GM21576 (cell line): Measurements from ENCODE around the gene ZNF367.

Source experiments
- ATAC-seq: cut with Tn5 transposase; IDR thresholded peaks from one replicate; pipeline ENCODE4 v1.9.1; 2021; ENCODE audit warnings: mild to moderate bottlenecking, moderate library complexity; ENCODE audit not compliant: unreplicated experiment

ZNF367 gene

DNA sequence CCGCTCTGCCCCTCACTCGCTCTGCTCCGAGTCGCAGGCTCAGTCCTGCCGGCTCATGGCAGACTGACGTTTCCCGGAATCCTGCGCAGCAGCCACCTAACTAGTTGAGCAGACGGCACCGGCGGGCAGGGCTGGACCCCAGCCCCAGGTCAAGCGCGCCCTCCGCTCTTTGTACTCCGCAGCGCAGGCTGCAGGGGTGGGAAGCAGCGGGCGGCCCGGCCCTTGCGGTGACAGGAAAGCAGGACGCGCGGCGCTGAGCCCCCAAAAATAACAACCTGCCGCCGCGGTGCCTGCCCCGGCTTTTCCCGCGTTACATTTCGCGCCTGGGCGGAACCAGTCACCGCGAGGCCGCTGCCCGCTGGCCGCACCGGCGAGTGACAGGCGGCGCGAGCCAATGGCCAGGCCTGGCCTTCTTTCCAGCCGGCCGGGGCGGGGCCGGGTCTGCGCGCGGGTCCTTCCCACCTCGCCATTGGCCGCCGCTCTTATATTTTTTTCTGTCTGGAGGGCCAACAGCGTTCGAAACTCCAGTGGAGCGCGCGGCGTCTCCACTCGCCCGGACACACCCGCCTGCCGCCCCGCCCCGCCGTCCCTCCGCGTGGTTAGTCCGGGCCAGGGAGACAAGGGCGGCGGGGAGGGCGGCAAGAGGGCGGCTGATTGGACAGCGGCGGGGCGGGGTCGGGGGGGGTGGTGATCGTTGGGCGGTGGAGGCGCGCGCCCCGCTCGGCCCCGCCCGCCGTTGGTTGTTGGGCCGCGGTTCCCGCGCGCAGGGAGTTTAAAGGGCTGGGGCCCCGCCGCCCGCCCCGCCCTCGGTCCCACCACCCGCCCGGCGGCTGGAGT, at the start of gene ZNF367:
TSS of gene ZNF367 (minus strand) at position 288 of the 837 bp plus-strand sequence. CDS start 338 bp downstream, outside the sequence.
- ATAC-seq = peak; percentile 58

DNA sequence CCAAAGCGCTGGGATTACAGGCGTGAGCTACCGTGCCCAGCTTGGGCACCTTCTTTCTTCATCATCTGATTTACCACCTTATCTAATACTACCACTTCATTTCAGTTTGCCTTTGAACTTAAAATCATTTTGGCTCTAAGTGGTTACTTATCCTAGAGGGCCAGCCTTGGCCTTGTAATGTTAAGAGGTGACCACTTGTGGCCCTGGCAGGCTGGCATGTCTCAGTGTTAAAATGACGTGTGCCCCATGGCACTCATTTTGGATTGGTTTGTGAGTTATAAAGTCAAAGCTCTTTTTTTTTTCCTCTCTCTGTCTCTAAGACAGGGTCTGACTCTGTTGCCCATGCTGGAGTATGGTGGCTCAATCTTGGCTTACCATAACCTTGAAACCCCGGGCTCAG, 49.6 kb upstream of the ZNF367 start:
- ATAC-seq = no peak

DNA sequence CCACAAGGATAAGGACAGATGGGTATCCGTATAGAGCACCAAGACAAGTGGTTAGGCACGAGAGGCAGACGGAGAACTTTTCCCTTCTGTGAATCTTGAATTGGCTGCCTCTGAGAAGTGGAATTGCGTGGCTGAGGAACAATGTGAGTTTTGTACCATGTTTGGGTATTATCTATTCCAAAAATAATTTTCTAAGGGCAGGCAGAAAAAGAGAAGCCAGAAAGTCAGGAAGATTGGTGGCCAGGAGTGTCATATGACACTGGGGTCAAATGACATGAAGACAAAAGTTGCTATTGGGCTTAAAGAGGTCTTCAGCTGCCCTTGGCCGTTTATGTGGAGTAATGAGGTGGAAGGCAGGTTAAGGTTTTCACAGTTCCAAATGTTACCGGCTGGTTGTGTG, 46.3 kb upstream of the ZNF367 start:
- ATAC-seq = no peak

DNA sequence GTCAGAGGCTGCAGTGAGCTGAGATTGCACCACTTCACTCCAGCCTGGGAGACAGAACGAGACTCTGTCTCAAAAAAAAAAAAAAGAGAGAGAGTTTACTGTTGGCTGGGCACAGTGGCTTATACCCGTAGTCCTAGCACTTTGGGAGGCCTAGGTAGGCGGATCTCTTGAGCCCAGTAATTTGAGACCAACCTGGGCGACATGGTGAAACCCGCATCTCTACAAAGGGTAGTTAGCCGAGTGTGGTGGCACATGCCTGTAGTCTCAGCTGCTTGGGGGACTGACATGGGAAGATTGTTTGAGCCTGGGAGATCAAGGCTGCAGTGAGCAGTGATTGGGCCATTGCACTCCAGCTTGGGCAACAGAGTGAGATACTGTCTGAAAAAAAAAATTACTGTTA, 44.4 kb upstream of the ZNF367 start:
- no peak for ATAC-seq

DNA sequence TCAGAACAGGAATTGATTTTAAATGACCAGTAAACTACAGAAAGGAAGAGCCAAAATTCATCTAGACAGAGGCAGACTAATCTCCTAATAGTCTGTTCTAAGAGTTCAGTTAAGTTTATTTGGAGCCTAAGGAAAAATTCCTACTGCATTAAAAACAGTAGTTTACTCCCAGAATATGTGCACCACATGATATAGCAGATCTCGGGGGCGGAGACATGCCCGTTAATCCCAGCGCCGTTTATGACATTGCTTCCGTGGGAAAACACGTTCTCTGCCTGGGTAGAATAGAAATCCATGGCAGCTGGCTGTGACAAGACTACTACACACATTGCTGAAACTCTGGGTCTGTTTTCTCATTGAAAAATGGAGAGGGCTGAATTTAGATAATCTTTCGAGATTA, 43.2 kb upstream of the ZNF367 start:
- ATAC-seq = no peak

DNA sequence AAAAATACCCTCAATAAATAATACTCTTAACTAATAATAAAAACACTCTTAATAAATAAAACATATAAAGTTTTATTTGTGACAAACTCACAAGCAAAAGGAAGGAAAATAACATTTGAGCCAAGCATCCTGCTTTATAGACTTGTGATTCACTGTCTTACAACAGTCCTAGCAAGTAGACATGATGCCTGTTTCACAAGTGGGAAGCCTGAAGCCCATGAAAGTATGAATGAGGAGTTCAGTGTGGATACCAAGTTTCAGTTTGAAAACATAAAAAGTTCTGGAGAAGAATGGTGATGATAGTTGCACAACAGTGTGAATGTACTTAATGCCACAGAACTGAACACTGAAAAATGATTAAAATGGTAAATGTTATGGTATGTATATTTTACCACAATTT, 42.7 kb upstream of the ZNF367 start:
- no peak for ATAC-seq

DNA sequence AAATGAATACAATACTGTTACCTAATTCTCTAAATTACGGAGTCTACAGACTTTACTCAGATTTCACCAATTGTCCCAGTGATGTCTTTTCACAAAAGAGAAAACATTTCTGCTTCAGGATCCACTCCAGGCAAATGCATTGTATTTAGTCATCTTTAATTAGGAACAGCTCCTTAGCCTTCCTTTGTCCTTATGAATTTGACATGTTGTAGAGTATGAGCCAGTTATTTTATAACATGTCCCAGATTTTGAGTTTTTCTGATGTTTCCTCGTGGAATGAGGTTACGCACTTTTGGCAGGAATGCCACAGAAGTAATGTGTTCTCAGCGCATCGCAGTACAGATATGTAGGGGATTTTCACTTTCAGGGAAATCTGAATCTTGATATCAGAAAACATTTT, 42.3 kb upstream of the ZNF367 start:
- no peak for ATAC-seq

DNA sequence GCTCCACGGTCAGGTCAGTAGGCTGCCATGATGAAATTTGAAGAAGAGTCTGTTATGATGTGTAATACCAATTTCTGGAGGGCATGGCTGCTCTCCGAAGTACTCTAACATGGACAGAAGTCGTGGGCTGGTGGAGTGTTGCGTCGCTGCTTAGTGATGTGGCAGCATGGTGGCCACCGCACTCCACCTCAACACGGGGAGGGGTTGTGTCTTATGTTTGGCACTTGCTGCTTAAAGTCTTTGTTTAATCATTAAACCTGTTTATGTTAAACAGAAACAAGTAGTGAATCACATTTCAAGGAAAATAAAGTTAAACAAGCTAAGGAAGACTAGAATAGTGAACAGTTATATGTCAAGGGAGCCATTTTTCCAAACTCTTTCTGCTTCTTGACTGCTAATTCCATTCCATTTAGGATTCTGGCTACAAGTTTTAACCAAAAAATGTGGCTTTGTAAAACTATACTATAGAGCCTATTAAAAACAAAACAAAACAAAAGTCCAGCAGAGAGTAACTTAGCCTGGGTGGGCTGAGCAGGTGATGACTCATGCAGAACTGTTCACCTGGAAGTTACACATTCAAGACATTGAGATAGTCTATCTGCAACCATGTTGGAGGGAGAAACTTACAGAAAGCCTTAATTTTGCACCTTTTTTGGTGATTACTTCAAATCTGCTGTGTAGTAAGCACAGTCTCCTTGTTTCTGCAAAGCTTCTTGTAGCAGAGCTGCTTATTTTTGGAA, 41.3 kb upstream of the ZNF367 start:
- ATAC-seq = no peak

DNA sequence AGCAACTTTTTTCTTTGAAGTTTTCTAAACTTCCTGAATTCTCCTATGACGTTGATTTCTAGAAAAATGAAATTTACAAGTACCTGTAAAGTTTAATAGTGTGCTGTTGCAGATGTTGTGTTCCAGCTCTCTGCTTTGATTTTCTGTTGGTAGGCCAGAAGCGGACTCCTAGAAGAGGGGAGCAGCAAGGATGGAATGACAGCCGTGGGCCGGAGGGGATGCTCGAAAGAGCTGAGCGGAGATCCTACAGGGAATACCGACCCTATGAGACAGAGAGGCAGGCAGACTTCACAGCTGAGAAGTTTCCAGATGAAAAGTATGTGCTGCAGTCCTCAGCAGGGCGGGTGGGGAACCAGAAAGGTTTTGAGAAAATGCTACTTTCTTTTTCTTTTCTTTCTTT, 40.1 kb upstream of the ZNF367 start:
- ATAC-seq = no peak

DNA sequence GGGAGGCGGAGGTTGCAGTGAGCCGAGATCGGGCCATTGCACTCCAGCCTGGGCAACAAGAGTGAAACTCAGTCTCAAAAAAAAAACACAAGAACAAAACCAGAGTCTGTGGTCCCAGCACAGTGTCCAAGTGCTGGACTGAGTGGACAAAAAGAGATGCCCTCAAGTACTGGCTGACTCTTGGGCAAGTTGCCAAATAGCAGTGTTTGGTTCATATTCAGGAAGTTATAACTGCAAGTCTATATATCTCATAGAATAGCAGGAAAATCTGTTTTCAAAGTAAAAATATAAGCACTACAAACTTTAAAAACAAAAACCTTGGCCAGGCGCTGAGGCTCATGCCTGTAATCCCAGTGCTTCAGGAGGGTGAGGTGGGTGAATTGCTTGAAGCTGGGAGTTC, 39.1 kb upstream of the ZNF367 start:
- no peak for ATAC-seq

DNA sequence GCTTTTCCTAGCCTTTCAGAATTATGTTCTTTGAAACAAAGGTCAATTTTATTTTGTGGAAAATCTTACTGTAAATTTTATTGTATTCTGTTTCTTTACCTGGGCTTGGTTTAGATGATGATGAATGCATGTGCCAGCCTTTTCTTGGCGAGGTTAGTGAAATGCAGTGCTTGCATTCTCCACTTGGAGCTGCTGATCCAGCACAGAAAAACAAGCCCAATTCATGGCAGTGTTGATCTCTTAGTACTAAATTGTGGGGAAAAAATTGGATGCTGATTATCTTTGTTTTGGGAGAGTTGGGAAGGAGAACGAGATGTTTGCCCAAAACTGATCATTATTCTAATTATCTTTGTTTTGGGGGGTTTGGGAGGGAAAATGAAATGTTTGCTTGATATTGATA, 35.5 kb upstream of the ZNF367 start:
- no peak for ATAC-seq

DNA sequence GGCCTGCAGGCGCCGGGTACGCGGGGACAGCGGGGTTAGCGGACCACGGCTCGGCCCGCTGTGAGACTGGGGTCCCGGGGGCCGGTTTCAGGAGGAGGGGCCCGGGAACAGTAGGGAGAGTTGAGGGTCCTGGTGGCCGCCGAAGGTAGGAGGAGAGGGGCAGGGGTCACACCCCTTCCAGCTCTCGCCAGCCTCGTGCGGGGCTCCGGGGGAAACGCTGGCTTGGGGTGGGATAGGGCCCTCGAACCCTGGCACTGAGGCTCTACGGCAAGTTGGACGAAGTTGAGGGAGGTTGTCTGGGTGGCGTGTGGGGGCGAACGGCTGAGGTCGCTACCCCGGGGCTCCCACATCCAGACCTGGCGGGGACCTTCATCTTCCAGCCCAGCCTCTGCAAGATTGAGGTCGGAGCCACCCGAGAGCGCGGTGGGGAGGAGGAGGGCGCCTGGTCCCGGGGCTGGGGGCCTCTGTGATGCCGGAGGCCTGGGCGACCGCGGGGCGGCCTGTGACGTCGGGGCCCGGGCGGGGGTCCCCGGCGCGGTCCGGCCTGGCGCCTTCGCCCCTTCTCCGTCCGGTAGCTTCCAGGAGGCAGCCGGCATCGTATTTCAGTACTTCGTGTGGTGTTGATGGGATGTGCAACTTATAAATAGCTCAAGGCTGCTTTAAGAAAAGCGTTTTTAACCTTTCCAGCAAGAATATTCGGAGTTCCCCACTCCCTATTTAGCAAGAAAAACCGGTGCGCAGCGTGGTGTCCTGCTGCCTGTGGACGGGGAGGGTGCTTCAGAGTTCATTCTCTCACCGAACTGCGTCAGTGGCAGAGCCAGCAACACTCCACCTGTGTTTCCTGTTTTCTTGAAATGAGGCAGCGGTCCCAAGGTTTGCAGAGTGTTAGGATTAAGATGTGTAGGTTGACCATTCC, 32.7 kb upstream of the ZNF367 start:
- ATAC-seq = peak; percentile 5

DNA sequence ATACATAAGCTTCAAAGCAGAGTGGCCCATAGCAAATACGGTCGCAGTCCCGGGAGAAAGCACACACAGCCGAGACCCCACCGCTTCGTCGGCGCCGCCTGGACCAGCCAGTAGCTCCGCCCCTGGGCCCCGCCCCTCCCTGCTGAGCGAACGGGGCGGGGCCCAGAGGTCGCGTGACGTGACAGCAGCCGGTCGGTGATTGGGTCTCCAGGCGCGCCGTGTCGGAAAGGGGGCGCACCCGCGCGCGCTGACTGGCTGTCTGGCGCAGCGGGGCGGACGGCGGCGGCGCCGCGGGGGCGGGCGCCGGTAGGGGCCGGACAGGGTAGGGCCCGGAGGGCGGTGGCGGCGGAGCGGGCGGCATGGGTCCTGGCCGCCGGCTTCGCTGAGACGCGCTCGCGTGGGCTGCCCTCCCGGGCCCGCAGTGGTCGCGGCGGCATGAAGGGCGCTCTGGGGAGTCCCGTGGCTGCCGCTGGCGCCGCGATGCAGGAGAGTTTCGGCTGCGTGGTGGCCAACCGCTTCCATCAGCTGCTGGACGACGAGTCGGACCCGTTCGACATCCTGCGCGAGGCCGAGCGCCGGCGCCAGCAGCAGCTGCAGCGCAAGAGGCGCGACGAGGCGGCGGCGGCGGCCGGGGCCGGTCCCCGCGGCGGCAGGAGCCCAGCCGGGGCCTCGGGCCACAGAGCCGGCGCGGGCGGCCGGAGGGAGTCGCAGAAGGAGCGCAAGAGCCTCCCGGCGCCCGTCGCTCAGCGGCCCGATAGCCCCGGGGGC, 31.9 kb upstream of the ZNF367 start, which contains the start of gene HABP4:
TSS of gene HABP4 (plus strand) at position 325 of the 768 bp plus-strand sequence. CDS start at position 436, 111 bp downstream.
- ATAC-seq = peak; percentile 94

DNA sequence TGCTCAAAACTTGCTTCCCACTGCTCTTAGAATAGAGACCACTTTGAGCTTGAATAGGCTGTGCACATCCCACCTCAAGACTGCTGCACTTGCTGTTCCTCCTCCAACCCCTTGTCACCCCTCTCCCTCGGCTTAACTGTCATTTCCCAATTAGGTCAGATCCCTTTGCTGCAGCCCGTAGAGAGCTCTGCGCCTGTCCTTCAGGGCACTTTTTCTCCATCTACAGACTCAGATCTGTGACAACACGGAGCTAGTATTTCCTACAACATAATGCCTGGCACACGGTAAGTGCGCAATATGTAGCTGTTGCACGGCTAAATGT, 31.3 kb upstream of the ZNF367 start:
- ATAC-seq = peak; percentile 15

DNA sequence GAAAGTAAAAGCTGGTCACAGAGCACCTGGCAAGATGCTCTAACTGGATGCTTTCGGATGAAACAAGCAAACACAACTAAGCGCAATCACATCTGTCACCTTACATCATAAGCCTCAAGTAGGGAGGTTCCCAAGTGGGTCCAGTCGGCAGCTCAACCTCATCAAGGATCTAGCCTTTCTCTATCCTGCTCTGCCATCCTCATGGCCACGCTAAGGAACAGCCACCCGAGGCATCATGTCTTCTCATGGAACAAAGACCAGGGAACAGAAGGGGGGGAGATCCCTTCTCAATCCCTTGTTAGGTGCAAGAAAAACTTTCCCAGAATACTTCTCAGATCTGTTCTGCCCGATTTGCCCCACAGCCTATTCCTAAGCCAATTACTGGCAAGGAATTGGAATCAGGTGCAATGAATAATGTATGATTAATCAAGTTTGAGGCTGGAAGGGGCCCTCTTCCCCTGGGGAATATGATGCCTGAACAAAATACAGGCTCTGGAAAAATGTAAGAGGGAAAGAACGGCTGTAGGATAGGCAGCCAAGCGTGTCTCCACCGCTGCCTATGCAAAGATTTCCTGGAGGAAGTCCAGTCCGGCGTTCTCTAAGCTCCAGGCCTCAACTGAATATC, 30.5 kb upstream of the ZNF367 start:
- no peak for ATAC-seq

DNA sequence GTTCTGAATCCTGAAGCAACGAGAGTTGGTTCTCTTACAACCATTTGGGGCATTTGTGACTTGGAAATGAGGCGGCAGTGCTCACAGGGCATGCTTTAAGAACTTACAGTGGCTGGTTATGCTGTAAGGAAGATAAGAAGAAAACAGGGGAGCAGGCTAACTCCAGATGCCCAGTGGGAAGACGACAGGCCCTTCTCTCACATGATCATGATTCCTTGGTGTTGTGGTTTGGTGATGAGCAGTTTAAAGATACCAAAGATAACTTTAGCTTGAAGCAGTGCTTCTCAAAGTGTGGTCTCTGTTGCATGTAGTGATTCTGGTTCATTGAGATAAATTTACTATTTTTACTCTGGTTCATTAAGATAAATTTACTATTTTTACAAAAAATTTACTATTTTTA, 29.2 kb upstream of the ZNF367 start:
- no peak for ATAC-seq

DNA sequence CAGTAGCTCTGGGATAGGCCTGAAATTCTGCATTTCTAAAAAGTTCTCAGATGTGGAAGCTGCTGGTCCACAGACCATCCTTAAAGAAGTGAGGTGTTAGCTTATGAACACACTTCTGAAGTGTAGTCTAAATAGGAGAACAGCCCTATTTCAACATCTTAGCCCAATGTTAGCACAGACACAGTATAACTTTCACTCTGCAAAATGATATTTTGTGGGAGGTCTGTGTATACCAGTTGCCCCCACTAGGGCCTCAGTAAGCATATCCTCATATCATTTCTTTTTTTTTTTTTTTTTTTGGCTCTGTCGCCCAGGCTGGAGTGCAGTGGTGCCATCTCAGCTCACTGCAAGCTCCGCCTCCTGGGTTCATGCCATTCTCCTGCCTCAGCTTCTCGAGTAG, 24.3 kb upstream of the ZNF367 start:
- ATAC-seq = no peak

DNA sequence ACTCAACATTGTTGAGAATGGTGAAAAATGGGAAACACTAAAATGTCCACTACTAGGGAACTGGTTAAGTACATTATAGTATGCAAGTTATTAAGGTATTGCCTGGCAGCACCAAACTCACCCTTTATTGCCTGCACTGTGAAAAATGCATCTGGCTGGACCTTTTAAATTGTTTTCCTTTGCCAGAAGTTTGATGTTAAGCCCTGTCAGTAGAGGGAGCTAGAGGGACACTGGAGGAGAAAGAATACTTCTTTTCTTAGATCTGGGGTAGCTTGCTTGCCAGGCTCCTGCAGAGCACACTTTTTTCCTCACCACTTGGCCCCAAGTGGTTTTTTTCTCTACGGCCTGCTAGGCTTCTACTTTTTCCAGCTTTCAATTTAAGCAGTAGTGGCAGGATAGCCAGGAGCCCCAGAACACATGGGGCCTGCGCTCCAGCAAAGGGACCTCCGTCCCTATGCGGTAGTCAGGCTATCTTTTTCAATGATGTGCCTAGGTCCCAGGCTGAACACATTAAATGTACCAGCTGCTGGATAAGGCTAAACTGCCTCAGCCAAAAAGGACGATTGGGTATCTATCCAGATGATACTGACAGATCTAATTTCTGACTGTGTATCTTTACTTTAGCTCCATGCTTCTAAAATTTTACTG, 23.8 kb upstream of the ZNF367 start:
- ATAC-seq = no peak

DNA sequence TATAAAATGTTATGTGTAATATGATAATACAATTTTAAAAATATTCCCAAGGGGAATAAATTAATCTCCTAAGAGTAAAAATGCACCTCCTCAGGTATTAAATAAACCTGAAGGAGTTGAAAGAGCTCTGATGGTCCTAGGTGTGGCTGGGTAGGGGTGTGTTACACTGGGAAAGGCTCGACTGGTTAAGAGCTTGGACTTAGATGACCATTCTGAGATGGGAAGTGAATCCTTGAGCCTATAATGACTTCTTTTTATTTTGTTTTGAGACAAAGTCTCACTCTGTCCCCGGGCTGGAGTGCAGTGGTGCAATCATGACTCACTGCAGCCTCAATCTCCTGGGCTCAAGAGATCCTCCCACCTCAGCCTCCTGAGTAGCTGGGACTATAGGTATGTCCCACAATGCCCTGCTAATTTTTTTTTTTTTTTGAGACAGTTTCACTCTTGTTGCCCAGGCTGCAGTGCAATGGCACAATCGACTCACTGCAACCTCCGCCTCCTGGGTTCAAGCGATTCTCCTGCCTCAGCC, 22.6 kb upstream of the ZNF367 start:
- no peak for ATAC-seq
